GM21526 (cell line): ENCODE results near the gene CCBE1.

Experiments
- ATAC-seq: cut with Tn5 transposase; IDR thresholded peaks from one replicate; pipeline ENCODE4 v1.9.1; 2021; ENCODE audit warnings: moderate library complexity; ENCODE audit not compliant: unreplicated experiment, low FRiP score

Gene CCBE1

DNA sequence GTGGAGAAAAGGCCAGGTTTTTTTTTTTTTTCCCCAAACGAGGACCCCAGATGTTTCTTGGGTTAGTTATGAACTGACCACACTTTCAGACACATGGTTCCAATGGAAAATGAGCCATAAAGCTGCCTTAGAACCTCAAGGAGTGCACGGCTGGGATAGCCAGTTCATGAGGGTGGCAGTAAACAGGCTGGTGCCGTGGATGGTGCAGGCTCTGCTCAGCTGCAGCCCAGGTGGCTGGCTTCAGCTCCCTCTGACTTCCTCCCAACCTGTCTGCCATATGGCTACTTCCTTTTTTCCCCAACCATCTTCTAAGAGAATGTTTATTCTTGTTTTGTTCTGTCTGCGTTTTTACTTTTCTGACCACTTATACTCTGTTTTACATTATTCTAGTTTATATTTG, 228.4 kb downstream of the CCBE1 start:
- no peak for ATAC-seq

DNA sequence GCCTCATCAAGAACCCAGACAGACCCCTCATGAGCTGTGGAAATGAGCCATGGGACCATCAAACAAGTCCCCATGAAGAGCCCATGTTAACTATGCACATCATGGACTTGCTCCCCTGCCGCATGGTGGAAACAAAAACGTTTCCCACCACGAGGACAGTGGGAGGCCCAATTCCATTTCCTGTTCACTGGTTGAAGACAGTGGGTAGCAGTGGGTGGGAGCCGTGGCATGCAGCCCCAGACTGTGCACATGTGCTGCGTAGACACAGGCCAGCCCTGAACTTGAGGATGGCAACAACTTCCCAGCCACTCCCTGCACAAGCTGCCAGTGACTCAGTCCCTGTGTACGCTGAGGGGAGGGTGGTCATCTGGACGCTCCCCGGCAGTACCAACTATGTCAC, 229.7 kb downstream of the CCBE1 start:
- ATAC-seq, result no peak

DNA sequence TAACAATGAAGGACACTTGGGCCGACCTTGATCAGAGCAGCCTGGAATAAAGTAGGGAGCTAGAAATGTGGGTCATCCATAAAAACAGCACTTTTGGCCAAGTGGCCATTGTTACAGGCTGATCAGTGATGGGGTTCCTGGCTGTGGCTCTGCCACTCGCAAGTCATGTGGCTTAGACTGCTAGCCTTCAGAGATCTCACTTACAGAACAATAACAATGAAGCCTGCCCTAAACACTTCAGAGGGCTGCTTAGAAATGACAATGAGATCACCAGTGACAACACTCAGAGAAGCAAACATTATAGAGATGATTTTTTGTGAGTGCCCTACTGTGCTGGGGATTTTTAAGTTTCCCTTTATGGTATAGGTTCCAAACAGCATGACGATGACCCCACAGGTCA, 230.2 kb downstream of the CCBE1 start:
- no peak for ATAC-seq

DNA sequence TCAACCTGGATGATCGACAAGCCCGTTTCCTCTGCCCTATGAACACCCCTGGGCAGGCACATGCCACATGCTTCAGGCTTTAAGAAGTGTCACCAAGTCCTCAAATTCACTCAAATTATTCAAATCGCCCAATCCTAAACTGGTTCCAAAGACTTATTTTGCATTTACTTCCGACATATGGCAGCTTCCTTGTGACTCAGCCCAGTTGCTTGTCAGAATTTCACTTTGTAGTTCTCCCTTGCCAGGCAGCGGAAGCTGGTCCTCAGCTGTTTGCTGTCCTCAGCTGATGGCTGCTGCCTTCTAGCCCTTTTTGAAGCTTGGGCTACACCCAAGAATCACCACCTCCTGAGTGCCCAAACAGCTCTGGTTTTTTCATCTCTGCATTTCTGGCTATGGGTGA, 232.7 kb downstream of the CCBE1 start:
- no peak for ATAC-seq

DNA sequence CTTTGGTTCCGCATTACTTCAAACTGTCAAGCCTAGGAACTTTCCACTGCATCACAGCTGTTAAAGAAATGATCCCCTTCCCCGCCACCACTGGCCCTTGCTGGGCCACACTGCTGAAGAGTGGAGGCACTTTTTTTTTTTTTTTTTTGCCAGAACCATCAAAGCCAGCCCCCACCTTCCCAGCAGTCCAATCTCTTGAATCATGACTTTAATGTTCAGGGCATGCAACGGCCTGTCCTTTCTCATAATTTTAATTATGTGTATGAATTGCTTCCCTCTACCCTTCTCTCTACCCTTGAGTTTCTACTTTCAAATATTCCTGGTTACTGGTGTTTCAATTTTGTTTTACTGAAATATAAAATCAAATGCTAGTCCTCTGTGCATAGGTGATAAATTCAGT, 236.1 kb downstream of the CCBE1 start:
- ATAC-seq, result no peak

DNA sequence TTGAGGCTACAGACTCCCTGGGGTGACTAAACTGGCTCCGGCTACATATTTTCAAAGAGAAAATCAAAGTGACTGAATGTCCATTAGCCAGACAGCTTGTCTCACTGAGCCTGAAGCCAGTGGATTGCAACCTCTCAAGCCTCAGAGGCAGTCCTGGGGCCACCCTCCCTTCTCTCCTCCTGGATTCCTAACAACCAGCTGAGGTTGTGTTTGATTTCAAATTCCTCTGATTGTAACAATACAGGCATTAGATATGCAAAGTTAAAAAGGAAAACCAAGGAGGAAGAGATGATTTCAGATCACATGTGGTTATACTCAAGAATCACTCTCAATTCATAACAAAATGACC, 237.2 kb downstream of the CCBE1 start:
- no peak for ATAC-seq

DNA sequence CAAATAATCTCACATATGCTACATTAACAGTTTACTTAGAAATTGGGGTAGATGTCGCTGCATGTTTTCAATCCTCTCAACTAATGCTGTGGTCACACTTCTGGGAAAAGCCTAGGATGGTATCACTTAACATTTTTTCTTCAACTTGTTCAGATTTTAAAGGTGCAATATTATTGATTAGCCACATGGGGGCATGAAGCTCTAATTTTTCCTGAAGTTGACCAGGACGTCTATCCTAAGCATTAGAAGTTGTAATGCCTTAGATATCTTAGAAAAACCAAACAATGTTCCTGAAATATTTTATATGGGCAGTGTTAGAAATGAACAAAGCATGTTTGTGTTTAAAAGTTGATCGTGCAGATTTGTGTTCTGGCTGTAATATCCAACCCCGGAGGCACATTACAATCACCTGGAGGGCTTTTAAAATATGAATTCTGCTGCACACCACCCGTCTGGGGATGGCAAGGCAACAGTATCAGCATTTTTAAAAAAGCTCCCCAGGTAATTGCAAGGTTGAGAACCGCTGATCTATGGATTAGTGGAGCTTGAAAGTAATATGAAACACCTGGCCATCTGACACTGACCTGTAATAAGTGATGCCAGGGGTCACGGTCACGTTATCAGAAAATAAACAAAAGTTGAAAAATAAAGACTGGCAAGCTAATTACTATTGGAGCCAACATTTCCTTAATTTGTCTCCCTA, 237.7 kb downstream of the CCBE1 start:
- no peak for ATAC-seq

DNA sequence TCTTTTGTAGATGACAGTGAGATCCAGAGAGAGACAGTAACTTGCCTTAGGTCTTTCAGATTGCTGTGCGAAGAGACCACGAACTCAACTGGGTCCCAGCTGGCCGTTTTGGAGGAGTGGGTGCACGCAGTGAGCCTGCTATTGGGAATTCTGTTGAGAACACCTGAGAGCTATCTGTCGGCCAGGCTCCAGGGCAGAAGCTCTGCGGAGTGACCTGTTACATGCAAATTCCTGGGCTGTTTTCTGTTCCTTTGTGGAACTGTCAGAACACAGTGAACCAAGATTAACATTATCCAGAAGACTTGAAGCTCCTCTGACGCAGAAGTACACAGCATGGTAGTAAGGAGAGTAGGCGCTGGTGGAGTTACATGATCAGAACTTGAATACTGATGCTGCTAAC, 238.6 kb downstream of the CCBE1 start:
- no peak for ATAC-seq

DNA sequence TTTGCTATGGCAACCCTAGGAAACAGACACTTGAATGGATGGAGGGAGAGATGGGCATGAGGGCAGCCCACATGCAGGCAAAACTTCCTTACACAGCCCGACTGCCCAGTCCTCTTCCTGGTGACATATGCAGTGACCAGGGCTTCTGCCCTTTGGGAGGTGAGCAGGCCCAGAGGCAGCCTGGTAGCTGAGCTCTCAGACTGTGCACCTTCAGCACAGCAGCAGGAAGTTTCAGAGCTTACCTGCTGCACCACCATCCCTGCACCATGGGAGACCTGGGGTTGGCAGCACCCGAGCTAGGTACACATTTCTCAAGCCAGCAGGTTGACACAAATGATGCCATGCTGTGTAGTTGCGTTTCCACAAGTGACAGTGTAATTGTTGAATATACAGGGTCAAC, 240.6 kb downstream of the CCBE1 start:
- no peak for ATAC-seq

DNA sequence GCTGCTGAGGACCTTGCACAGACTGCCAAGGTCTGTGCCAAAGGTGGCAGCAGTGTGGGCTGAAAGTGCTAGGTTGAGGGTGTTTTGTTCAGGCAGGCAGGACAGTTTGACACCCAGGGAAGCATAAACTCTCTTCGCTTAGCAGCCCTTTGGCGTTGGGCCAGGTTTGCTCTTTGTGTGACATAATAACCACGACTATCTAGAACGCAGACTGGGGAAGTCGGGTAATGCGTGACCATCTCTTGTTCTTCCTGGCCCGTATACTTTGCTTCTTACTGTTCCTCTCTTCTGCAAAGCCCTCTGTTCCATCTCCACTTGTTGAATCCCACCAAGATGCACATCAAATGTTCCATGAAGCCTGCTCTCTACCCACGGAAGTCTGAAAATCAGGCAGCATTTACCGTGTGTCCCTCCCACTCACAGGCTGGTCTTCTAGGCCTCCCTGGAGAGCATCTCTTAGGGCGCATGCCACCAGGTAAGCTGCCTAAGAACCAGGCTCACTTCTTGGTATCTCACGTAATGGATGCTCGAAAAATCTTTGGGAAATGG, 241.4 kb downstream of the CCBE1 start:
- ATAC-seq, result no peak

DNA sequence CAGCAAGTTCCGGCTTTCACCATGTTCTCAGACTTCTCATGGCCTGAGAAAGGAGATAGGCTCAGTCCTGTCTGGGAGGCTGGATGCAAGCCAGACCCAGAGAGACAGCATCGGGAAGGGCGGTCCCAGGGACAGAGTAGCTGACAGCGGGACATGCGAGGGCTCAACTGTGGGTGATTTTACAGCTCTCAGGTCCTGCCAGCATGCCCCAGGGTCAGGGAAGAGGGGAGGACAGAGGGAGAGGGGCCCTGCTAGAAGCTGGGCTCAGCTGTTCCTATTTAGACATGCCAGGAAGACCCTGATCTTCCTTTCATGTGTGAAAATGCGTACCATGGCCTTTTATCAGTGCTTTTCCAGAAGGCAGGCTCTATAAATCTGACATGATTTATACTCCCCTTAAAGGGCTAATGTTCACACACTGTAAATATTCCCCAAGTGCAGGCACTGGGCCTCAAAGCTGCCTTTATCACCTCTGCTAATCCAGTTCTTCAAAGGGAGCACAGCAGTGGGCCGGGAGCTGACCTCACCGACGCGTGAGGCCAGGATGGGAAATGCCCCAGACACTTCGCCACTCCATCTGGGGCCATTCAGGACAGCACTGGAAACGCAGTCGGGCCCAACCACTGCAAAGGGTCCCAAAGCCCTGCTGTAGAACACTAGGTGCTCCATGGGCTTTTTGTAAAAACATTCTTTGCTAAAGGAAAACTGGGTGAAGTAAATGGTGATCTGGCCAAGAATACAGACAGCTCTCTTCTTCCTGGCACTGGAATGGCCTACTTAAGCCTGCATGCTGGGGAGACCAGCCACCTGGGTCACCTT, 242.1 kb downstream of the CCBE1 start:
- no peak for ATAC-seq

DNA sequence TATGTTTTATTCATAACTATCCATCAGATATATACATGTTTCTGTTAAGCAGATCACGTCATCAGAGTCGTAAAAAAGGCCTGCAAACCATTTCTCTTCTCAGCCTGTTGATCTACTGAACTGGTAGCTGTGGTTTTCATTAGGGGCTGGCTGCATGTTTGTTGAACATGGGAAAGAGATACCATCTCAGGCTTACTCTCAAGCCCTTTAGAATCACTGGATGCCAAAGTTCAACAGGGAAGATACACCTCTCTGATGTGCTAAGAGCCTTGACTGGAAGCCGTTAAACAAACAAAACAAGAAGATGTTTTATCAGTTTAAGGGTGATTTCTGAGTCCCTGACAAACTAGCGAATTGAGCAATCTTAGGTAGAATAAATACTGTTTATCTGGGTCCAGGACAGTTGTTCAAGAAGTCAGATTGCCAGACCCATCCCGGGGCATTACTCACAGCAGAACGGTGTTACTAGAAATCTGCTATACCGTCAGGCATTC, 243.7 kb downstream of the CCBE1 start:
- ATAC-seq, result no peak

DNA sequence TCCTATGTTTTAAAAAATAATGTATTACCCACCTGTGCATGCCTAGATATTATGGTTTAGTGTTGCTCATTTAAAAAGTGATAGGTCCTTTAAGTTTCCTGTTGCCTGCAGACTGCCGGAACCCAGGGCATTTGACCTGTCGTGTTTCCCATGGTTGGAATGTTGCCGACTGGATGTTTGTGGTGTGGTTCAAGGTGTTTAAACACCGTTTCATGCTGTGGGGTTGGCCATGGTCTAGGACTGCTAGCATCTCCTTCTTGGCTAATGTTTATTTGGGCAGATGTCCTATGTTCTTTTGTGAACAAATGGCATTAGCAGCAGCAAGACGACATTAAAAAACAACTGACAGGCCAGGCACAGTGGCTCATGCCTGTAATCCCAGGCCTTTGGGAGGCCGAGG, 245.3 kb downstream of the CCBE1 start:
- ATAC-seq, result no peak

DNA sequence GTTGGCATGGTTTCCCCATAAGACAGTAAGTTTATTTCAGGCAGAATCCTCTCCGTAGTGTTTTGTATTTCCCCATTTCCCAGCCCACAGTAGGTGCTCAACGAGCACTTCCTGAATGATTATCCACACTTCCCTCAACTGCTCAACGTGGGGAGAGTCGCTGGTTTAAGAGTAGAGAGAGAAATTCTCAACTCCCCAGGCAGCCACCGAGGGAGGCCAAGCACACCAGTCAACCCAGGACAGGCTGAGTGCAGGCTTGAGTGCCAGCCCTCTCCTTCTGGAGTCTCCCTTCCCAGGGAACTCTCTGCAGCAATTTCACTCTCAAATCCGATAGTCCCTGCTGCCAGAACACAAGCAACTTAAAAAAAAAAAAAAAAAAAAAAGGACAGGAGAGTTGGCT, 246.2 kb downstream of the CCBE1 start:
- ATAC-seq, result no peak

DNA sequence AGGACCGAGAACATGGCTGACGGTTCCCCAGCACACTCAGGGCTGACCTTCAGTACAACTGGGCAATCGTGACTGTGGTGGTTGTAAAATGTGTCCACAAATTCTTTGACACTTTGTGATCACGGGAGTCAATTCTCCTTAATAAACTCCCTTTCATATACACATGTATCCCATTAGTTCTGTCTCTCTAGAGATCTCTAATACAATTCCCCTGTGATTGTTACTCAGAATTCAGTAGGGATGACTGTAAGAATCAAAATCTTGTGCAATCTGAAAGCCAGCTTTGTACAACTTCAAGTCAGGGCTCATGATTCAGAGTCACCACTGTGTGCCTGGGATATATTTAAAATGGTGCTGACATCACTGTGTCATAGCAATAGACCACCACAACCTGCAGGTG, 248.7 kb downstream of the CCBE1 start:
- no peak for ATAC-seq

DNA sequence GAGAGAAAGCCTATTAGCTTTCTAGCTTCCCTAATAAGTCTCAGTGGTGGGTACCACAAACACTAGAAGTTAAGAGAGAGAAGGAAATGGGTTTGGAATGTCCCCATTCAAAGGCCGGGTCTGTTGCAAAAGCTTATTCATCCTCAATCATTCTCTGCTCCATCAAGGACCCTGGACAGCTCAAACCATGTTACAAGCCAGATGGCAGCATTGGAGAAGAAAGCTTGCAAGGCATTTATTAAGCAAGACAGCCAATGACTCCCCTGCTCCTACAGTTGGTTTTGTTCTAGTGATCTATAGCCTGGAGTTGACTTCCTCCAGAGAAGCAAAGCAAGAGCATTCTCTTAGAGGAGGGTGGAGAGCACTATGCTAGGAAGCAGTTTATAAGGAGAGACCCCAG, 251.2 kb downstream of the CCBE1 start:
- ATAC-seq, result no peak

DNA sequence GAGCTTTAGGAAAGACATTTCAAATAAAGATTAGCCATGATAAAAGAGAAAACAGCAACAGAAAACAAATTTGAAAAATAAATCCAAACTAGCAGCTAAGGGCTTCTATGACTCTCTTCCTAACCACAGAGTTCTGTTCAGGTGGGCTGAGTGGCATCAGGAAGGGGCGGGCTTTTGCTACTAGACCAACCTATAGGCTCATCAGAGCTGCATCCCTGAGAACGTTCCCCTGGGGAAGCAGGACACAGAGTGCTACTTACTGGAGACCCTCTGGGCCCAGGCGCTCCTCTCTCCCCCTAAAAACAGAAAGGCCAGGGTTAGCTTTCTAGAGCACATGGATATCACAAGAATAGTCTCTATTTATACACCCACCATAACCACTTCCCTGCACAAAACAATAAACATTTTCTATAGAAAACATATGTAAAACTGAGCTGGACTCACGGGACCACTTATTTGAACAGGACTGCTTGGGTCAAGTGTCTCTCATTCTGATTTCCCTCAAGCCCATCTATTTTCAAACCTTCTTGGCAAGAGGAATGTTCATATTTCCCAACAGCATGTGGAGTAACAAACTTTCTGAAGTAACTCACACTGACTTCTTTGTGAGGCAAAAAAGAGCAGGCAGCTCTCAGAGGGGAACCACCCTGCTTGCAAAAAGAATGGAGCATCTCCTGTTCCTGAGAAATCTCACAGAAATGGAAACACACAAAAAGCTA, 259.2 kb downstream of the CCBE1 start:
- no peak for ATAC-seq

DNA sequence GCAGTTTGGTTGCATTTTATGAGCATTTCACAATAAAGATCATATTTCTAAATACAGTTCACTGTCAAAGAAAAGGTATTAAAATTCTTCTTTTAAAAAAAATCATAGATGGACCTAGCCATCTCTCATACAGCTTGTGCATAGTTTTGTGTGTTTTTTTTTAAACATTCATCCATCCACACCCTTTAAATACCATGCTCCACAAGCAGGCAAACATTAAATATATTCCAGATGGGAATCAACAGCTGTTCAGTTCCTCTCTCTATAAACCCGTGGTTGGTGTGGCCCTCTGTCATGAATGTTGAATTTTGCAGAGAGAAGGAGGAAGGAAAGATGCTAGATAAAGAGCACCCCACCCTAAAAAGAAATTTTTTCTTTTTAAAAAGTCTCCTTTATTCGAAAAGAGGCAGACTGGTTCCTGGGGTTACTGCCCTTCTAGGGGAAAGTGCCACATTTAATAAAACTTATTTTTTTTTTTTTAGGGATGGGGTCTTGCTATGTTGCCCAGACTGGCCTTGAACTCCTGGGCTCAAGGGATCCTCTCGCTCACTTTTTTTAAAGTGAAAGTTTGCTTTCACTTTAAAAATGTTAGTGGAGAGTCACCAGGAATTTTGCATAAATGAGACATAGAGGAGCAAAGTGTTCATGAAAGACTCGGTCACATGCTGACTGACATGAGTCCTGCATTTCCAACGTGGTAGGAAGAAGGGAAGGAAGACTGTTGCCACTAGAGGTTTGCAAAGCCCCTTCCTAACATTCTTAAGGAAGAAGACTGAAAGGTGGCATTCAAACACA, 264.2 kb downstream of the CCBE1 start:
- ATAC-seq, result no peak

DNA sequence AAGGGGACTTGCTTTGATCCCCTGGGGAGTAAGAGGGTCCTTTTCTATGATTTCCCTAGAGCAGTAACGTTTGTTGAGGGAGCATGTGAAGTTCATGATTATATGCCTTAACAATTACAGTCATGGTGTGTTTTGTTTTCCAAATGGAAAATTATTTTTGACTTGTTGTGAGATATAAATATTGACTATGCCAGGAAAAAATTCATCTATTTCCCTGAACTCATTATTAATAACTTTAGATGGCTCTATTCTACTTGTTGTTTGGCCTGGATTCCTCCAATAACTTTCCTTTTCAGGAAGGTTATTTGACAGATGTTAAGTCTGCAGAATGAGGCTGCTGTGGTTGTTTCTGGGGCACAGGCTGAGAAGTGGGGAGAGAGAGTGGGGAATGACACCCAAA, 266.1 kb downstream of the CCBE1 start:
- no peak for ATAC-seq

DNA sequence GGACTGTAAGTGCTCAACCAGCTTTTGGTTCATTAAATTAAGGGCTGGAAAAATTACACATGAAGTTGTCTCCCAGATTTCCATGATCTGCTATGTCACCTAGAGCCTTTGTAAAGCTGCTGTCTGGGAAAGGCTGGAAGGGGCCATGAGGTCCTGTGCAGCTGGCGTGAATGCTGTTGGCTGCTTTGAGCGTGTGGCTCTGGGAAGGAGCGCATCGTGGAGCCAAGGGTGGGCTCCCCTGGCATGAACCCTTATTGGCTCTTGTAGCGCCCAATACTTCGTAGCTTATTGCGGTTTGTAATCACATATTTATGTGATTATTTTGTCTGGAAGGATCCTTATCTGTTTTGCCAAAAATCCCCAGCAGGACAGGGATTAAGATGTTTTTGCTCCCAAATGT, 267.6 kb downstream of the CCBE1 start:
- no peak for ATAC-seq
